Hepatocyte (in vitro differentiated cells): ENCODE measurements around the gene NPEPL1. TPM values are rescaled to one million over a fixed set of nuclear protein-coding genes. Genes with fewer than 3 reads are reported as not detected.

Experiments used
- DNase-seq: peaks from one replicate; pipeline ENCODE4 v3.0.0-alpha.2; 2016; ENCODE audit warnings: low spot score
- H2AFZ ChIP-seq: fragments of 200-600 bp; sonication (generic); 2 replicates; pipeline ENCODE4 v1.6.0; 2016; ENCODE audit warnings: antibody characterized with exemption, mild to moderate bottlenecking
- H3K27ac ChIP-seq: fragments of 200-600 bp; sonication (generic); 2 replicates; pipeline ENCODE4 v1.5.1; 2016; ENCODE audit warnings: mild to moderate bottlenecking
- H3K27me3 ChIP-seq: fragments of 200-600 bp; sonication (generic); 2 replicates; pipeline ENCODE4 v1.6.1; 2016
- H3K36me3 ChIP-seq: fragments of 200-600 bp; sonication (generic); replicated peaks from 2 replicates; pipeline ENCODE4 v1.5.1; 2016; ENCODE audit warnings: low read depth; ENCODE audit not compliant: insufficient read depth
- H3K4me1 ChIP-seq: fragments of 200-600 bp; sonication (generic); 2 replicates; pipeline ENCODE4 v1.5.1; 2016; ENCODE audit warnings: mild to moderate bottlenecking, moderate library complexity; ENCODE audit not compliant: insufficient read depth
- H3K4me2 ChIP-seq: fragments of 200-600 bp; sonication (generic); 2 replicates; pipeline ENCODE4 v1.6.0; 2016
- H3K4me3 ChIP-seq: fragments of 200-600 bp; sonication (generic); 2 replicates; pipeline ENCODE4 v1.5.1; 2016; ENCODE audit warnings: mild to moderate bottlenecking
- H3K79me2 ChIP-seq: fragments of 200-600 bp; sonication (generic); 2 replicates; pipeline ENCODE4 v1.6.0; 2017; ENCODE audit warnings: mild to moderate bottlenecking
- H3K9me2 ChIP-seq: fragments of 200-600 bp; sonication (generic); replicated peaks from 2 replicates; pipeline ENCODE4 v1.6.0; 2017; ENCODE audit warnings: mild to moderate bottlenecking; ENCODE audit not compliant: insufficient read depth
- H3K9me3 ChIP-seq: fragments of 200-600 bp; sonication (generic); 2 replicates; pipeline ENCODE4 v1.5.1; 2016; ENCODE audit warnings: low read depth, mild to moderate bottlenecking
- H4K20me1 ChIP-seq: fragments of 200-600 bp; sonication (generic); 2 replicates; pipeline ENCODE4 v1.6.0; 2016; ENCODE audit warnings: mild to moderate bottlenecking; ENCODE audit not compliant: insufficient read depth, poor library complexity, severe bottlenecking
- CTCF ChIP-seq: fragments of 200-600 bp; sonication (generic); IDR thresholded peaks from 2 replicates; pipeline ENCODE4 v1.5.1; 2016; ENCODE audit warnings: antibody characterized with exemption, mild to moderate bottlenecking; ENCODE audit not compliant: poor library complexity
- EZH2 ChIP-seq: fragments of 200-600 bp; sonication (generic); IDR thresholded peaks from 2 replicates; pipeline ENCODE4 v1.6.1; 2016; ENCODE audit warnings: antibody characterized with exemption, mild to moderate bottlenecking, borderline replicate concordance
- EZH2phosphoT487 ChIP-seq: fragments of 200-600 bp; sonication (generic); IDR thresholded peaks from one replicate; pipeline ENCODE4 v1.6.1; 2018; ENCODE audit warnings: antibody characterized with exemption, mild to moderate bottlenecking, low read depth, moderate library complexity; ENCODE audit not compliant: unreplicated experiment, severe bottlenecking
- WGBS: methylation state at CpG from one replicate; pipeline ENCODE4 v1.1.6; 2016; ENCODE audit warnings: low lambda C conversion rate; ENCODE audit errors: missing lambda C conversion rate; 5-methylcytosine and 5-hydroxymethylcytosine counted together
- polyA plus RNA-seq: library from polyadenylated mRNA; unstranded; fragments of >200 nt; fragmentation: Nextera tagmentation; extraction: Ambion mirVana; gene quantifications from 2 replicates; pipeline ENCODE4 v1.2.1, GENCODE V29; 2016
- total RNA-seq: library from RNA; depleted of rRNA; stranded (reverse); fragments of >200 nt; gene quantifications from 2 replicates; pipeline ENCODE4 v1.2.3, GENCODE V29; 2014

Gene NPEPL1
- total and polyA plus RNA-seq, 2 experiments from 2014 or later = 15.2 to 42.3 TPM

GRCh38 chr20:58676161-58676560, 16.4 kb upstream of the NPEPL1 start:
- no peaks in the 10 kb centered on the region for H3K36me3 ChIP-seq

GRCh38 chr20:58677079-58677604, 15.5 kb upstream of the NPEPL1 start:
- Histone ChIP-seq H4K20me1 (peaks cover 11% of the 10 kb centered on the region), H3K36me3 (no peaks in the 10 kb centered on the region), H3K4me2 (no peak overlapping the region), H3K79me2 (peaks cover 4% of the 10 kb centered on the region), H3K27ac (no peak overlapping the region), H3K9me3 (no peaks in the 10 kb centered on the region), H2AFZ (no peak overlapping the region), H3K9me2 (no peaks in the 10 kb centered on the region), H3K4me1 (no peaks in the 10 kb centered on the region), H3K27me3 (no peaks in the 10 kb centered on the region), H3K4me3 (no peak overlapping the region)
- no peak for DNase-seq
- TF ChIP-seq EZH2 (no peak), CTCF (no peak), EZH2phosphoT487 (no peak)
- 95% methylated on average over 5 of the region's 5 CpGs for WGBS

More at GRCh38 chr20:58676161-58676560, 16.4 kb upstream of the NPEPL1 start:
- no peaks in the 10 kb centered on the region for H3K9me3 ChIP-seq
- H3K79me2 ChIP-seq = peaks cover 4% of the 10 kb centered on the region
- peaks cover 11% of the 10 kb centered on the region for H4K20me1 ChIP-seq
- TF ChIP-seq CTCF (no peak), EZH2phosphoT487 (no peak), EZH2 (no peak)
- 96% methylated on average over 19 of the region's 19 CpGs for WGBS
- H3K4me1 ChIP-seq = no peaks in the 10 kb centered on the region
- H3K27me3 ChIP-seq = no peaks in the 10 kb centered on the region
- no peak overlapping the region for H2AFZ ChIP-seq
- H3K9me2 ChIP-seq = no peaks in the 10 kb centered on the region
- H3K4me2 ChIP-seq = no peak overlapping the region
- no peak overlapping the region for H3K4me3 ChIP-seq
- H3K27ac ChIP-seq = no peak overlapping the region
- no peak for DNase-seq

- no peak overlapping the region for H3K4me3 ChIP-seq
- no peaks in the 10 kb centered on the region for H3K9me2 ChIP-seq
- H3K36me3 ChIP-seq = no peaks in the 10 kb centered on the region
- no peak overlapping the region for H3K4me2 ChIP-seq
- no peak for DNase-seq
- H2AFZ ChIP-seq = no peak overlapping the region
- no peaks in the 10 kb centered on the region for H3K9me3 ChIP-seq
- WGBS = 91% methylated on average over 5 of the region's 5 CpGs
- TF ChIP-seq EZH2 (no peak), CTCF (no peak), EZH2phosphoT487 (no peak)
- no peaks in the 10 kb centered on the region for H3K79me2 ChIP-seq
- H4K20me1 ChIP-seq = peaks cover 11% of the 10 kb centered on the region
- no peaks in the 10 kb centered on the region for H3K4me1 ChIP-seq
- H3K27ac ChIP-seq = no peak overlapping the region
- no peaks in the 10 kb centered on the region for H3K27me3 ChIP-seq
Measured at GRCh38 chr20:58677808-58678207, 14.8 kb upstream of the NPEPL1 start.
